HEK293T (cell line): ENCODE results near the gene FBXL7.
"Not testable (repeated sequence)": the region's sequence is repeated elsewhere in the genome, so short reads cannot be mapped to it uniquely, and the experiment has no call there.

ENCODE experiments used
- CTCF ChIA-PET: fragments of 350-600 bp; formaldehyde crosslinking; extraction: SDS; loops from one replicate; lab custom pipeline; 2021; ENCODE audit warnings: antibody characterized with exemption, inconsistent platforms; lab: Yijun Ruan, JAX
- POLR2A ChIA-PET: fragments of 350-600 bp; formaldehyde crosslinking; extraction: SDS; loops from one replicate; lab custom pipeline; 2020; ENCODE audit warnings: antibody characterized with exemption, inconsistent platforms; lab: Yijun Ruan, JAX
- DNase-seq: peaks from one replicate; pipeline ENCODE4 v3.0.0; 2012; ENCODE audit warnings: mixed read lengths; ENCODE audit errors: extremely low spot score
- ARNT ChIP-seq: fragments of 450-650 bp; IDR thresholded peaks from 2 replicates; pipeline ENCODE4 v1.6.1; 2017; ENCODE audit warnings: mild to moderate bottlenecking
- BHLHE40 ChIP-seq: fragments of 450-650 bp; IDR thresholded peaks from 2 replicates; pipeline ENCODE4 v1.6.1; 2016; ENCODE audit warnings: mild to moderate bottlenecking, moderate library complexity, borderline replicate concordance
- CTBP1 ChIP-seq: fragments of 450-650 bp; IDR thresholded peaks from 2 replicates; pipeline ENCODE4 v1.6.1; 2016; ENCODE audit warnings: borderline replicate concordance
- ELF4 ChIP-seq: fragments of 450-650 bp; IDR thresholded peaks from 2 replicates; pipeline ENCODE4 v1.6.1; 2017; ENCODE audit warnings: antibody characterized with exemption
- FOXA1 ChIP-seq: fragments of 450-650 bp; IDR thresholded peaks from 2 replicates; pipeline ENCODE4 v1.6.1; 2016; ENCODE audit warnings: mild to moderate bottlenecking
- FOXK2 ChIP-seq: fragments of 450-650 bp; IDR thresholded peaks from 2 replicates; pipeline ENCODE4 v1.6.1; 2016; ENCODE audit warnings: mild to moderate bottlenecking
- FOXM1 ChIP-seq: fragments of 450-650 bp; IDR thresholded peaks from 2 replicates; pipeline ENCODE4 v1.6.1; 2017; ENCODE audit warnings: mild to moderate bottlenecking, borderline replicate concordance
- HDGF ChIP-seq: fragments of 450-650 bp; IDR thresholded peaks from 2 replicates; pipeline ENCODE4 v1.6.1; 2017; ENCODE audit warnings: antibody characterized with exemption, borderline replicate concordance
- L3MBTL2 ChIP-seq: fragments of 450-650 bp; conservative IDR thresholded peaks from 2 replicates; pipeline ENCODE4 v1.6.1; 2016; ENCODE audit warnings: mild to moderate bottlenecking
- LEF1 ChIP-seq: fragments of 450-650 bp; IDR thresholded peaks from 2 replicates; pipeline ENCODE4 v1.6.1; 2017; ENCODE audit warnings: mild to moderate bottlenecking, borderline replicate concordance
- NFRKB ChIP-seq: fragments of 450-650 bp; IDR thresholded peaks from 2 replicates; pipeline ENCODE4 v1.6.1; 2016; ENCODE audit warnings: mild to moderate bottlenecking, moderate library complexity
- PKNOX1 ChIP-seq: fragments of 450-650 bp; IDR thresholded peaks from 2 replicates; pipeline ENCODE4 v1.6.1; 2016
- SP1 ChIP-seq: fragments of 450-650 bp; IDR thresholded peaks from 2 replicates; pipeline ENCODE4 v1.6.1; 2017
- SUZ12 ChIP-seq: fragments of 450-650 bp; IDR thresholded peaks from 2 replicates; pipeline ENCODE4 v1.6.1; 2016; ENCODE audit warnings: mild to moderate bottlenecking
- TARDBP ChIP-seq: fragments of 450-650 bp; IDR thresholded peaks from 2 replicates; pipeline ENCODE4 v1.6.1; 2016
- ZNF384 ChIP-seq: fragments of 450-650 bp; IDR thresholded peaks from 2 replicates; pipeline ENCODE4 v1.6.1; 2016

FBXL7 gene

GRCh38 chr5:15858326-15858725 is 358.3 kb downstream of the FBXL7 start:
- CTCF ChIA-PET: no interaction called here
- no peak for DNase-seq
- POLR2A ChIA-PET: no interaction called here
- TF ChIP-seq SP1: no peak

DNA sequence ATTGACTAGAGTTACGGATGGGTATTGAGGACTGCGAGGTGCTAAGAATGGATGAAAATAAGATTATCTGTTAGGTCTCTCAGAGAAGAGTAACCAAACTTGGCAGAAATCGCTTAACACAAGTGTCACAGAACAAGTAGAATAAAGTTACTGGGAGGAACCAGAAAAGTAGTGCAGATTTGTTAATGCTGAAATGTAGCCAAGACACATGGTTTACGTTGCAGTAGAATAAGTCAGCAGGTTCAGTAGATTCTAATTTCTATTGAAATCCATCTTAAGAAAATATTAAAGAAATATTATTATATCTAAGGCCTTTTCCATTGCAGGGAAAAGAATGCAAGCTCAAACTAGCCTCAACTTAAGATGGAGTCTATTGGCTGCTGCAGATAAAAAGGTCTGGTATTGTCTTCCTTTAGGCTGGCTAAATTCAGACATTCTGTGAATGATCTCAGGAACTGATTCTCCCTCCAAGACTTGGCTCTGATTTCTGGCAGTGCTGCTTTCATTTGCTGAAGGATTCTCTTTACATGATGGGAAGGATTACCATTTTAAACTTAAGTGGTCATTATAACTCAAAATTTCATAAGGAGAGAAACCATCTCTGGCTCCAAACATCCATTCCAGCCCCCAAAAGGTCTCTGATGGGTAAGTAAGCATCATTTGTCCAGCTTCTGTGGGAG is 364.7 kb downstream of the FBXL7 start:
- no peak for TF ChIP-seq ARNT
- TF ChIP-seq L3MBTL2: no peak
- TF ChIP-seq FOXK2: no peak
- no peak for TF ChIP-seq ELF4
- no peak for TF ChIP-seq SUZ12
- no peak for TF ChIP-seq PKNOX1
- TF ChIP-seq NFRKB: no peak
- TF ChIP-seq ZNF384: no peak
- no peak for TF ChIP-seq SP1
- TF ChIP-seq FOXA1: no peak
- no peak for TF ChIP-seq BHLHE40
- no peak for TF ChIP-seq TARDBP
- TF ChIP-seq LEF1: no peak
- TF ChIP-seq CTBP1: no peak
- ChIA-PET CTCF (interaction anchor here (0.6 kb wide), 1 partner anchor 727 kb away, joined by 3 read pairs; no protein-coding TSS in a partner anchor), POLR2A (no interaction called here)
- DNase-seq: no peak

GRCh38 chr5:15872259-15872658 is 372.3 kb downstream of the FBXL7 start:
- DNase-seq, CTCF ChIA-PET, POLR2A ChIA-PET: not testable (repeated sequence)

- DNase-seq: no peak
- ChIA-PET CTCF (no interaction called here), POLR2A (no interaction called here)
- TF ChIP-seq LEF1 (no peak), SUZ12 (no peak), TARDBP (no peak), L3MBTL2 (no peak), FOXM1 (no peak), BHLHE40 (no peak), SP1 (no peak), ZNF384 (no peak), CTBP1 (no peak), FOXA1 (no peak), NFRKB (no peak), ARNT (no peak), FOXK2 (no peak), ELF4 (no peak), PKNOX1 (no peak), HDGF (no peak)
These were observed 377.9 kb downstream of the FBXL7 start for GRCh38 chr5:15877914-15878313.

- ChIA-PET CTCF (no interaction called here), POLR2A (no interaction called here)
- TF ChIP-seq ZNF384: no peak
- no peak for TF ChIP-seq SP1
- no peak for TF ChIP-seq NFRKB
- no peak for TF ChIP-seq ELF4
- TF ChIP-seq LEF1: no peak
- no peak for TF ChIP-seq FOXM1
- TF ChIP-seq FOXA1: no peak
- no peak for DNase-seq
These were observed 380.2 kb downstream of the FBXL7 start for GRCh38 chr5:15880201-15880600.

- CTCF ChIA-PET: no interaction called here
- TF ChIP-seq L3MBTL2 (no peak), NFRKB (no peak), HDGF (no peak), FOXA1 (no peak), BHLHE40 (no peak), FOXK2 (no peak), ARNT (no peak), SP1 (no peak), CTBP1 (no peak), LEF1 (no peak)
- POLR2A ChIA-PET: no interaction called here
- no peak for DNase-seq
These were observed 385.2 kb downstream of the FBXL7 start for GRCh38 chr5:15885156-15885555.

DNA sequence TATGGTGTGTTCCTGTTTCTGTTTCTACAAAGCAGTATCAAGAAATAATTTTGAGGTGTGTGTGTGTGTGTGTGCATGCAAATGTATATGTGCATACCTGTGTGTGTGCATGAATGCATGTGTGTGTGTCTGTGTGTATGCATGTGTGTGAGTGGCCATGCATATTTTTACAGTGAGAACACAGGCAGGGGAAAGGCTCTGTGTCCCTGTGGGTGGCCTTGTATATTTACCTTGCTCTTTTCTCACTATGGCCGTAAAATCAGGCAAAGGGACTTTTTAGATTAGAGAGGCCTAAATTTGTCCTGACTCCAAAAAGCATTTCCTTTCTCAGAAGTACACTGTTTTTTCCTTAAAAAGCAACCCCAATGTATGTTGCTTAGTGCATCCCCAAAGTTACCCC is 386.2 kb downstream of the FBXL7 start:
- TF ChIP-seq FOXM1 (no peak), ARNT (no peak), ELF4 (no peak), CTBP1 (no peak), NFRKB (no peak), TARDBP (no peak), FOXA1 (no peak), FOXK2 (no peak), BHLHE40 (no peak), PKNOX1 (no peak), HDGF (no peak), LEF1 (no peak), ZNF384 (no peak), L3MBTL2 (no peak), SUZ12 (no peak), SP1 (no peak)
- CTCF ChIA-PET: no interaction called here
- DNase-seq: no peak
- POLR2A ChIA-PET: no interaction called here
